HG02588 (cell line): ENCODE measurements around the gene CARD14.
"Not testable (repeated sequence)": the region's sequence is repeated elsewhere in the genome, so short reads cannot be mapped to it uniquely, and the experiment has no call there.

Experiments
- ATAC-seq: cut with Tn5 transposase; IDR thresholded peaks from one replicate; pipeline ENCODE4 v1.9.1; 2021; ENCODE audit warnings: mild to moderate bottlenecking, moderate library complexity; ENCODE audit not compliant: unreplicated experiment

The CARD14 gene

GRCh38 chr17:80223142-80223815 is 53.4 kb downstream of the CARD14 start:
- no peak for ATAC-seq

GRCh38 chr17:80223838-80224497 is 54.1 kb downstream of the CARD14 start:
- no peak for ATAC-seq

- no peak for ATAC-seq
Observed at GRCh38 chr17:80224683-80225082, 54.9 kb downstream of the CARD14 start.

- no peak for ATAC-seq
Observed at GRCh38 chr17:80225230-80225629, 55.4 kb downstream of the CARD14 start.

- no peak for ATAC-seq
Observed at GRCh38 chr17:80227156-80227555, 57.3 kb downstream of the CARD14 start.

GRCh38 chr17:80227666-80228065 is 57.8 kb downstream of the CARD14 start:
- no peak for ATAC-seq

- ATAC-seq: no peak
Observed at GRCh38 chr17:80228477-80228876, 58.6 kb downstream of the CARD14 start.

GRCh38 chr17:80229011-80229410 is 59.2 kb downstream of the CARD14 start:
- ATAC-seq: no peak

GRCh38 chr17:80232438-80232837 is 62.6 kb downstream of the CARD14 start:
- ATAC-seq: no peak

GRCh38 chr17:80233202-80233601 is 63.4 kb downstream of the CARD14 start:
- ATAC-seq: no peak

- no peak for ATAC-seq
Observed at GRCh38 chr17:80236911-80237310, 67.1 kb downstream of the CARD14 start.

- no peak for ATAC-seq
Observed at GRCh38 chr17:80237386-80237785, 67.6 kb downstream of the CARD14 start.

- no peak for ATAC-seq
Observed at GRCh38 chr17:80242505-80242904, 72.7 kb downstream of the CARD14 start.

- no peak for ATAC-seq
Observed at GRCh38 chr17:80243526-80244433, 74.0 kb downstream of the CARD14 start.

- not testable (repeated sequence) for ATAC-seq
Observed at GRCh38 chr17:80244448-80244847, 74.6 kb downstream of the CARD14 start.

GRCh38 chr17:80244871-80245509 is 75.2 kb downstream of the CARD14 start:
- no peak for ATAC-seq

GRCh38 chr17:80245566-80246265 is 75.9 kb downstream of the CARD14 start:
- no peak for ATAC-seq

- no peak for ATAC-seq
Observed at GRCh38 chr17:80246266-80246681, 76.4 kb downstream of the CARD14 start.

GRCh38 chr17:80246726-80247125 is 76.9 kb downstream of the CARD14 start:
- ATAC-seq: no peak

GRCh38 chr17:80247561-80247960 is 77.7 kb downstream of the CARD14 start:
- no peak for ATAC-seq
